ENCODE results near the gene MED26.

Gene MED26

DNA sequence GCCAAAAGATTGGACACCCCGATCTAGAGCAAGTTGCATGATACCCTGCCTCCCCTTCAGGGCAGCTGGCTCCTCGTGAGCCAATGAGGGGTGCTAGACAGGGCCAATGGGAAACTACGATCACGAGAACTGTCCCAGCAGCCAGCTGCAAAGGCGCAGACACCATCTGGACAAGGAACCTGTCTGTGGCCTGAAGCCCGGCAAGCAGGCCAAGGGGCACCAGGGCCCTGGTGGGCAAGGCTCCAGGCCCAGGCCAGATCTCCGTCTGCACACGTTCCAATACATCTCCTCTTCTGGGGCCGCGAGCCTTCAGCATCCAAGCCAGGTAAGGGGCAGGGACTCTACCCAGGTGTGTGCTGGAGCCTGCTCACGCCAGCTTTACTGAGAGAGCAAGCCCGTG, 20.2 kb downstream of the MED26 start:
- Histone ChIP-seq H3K4me1 (ENCODE audit: control insufficient read depth, insufficient read depth, low read length) (peaks cover 22% of the 10 kb centered on the region), H3K27ac (ENCODE audit: extremely low read depth, low read depth, low read length) (peak overlapping the region; percentile 37; the same call in 1 of the 2 replicates), H3K36me3 (ENCODE audit: control insufficient read depth in 2 of 2, insufficient read depth in 1 of 2, low read length in 2 of 2) (no peaks in the 10 kb centered on the region), H3K9me3 (ENCODE audit: control insufficient read depth, insufficient read depth, low read depth, low read length) (no peaks in the 10 kb centered on the region), H3K4me3 (ENCODE audit: low read depth, low read length) (no peak overlapping the region)
- ChIA-PET POLR2A (no interaction called here), CTCF (no interaction called here)
- no peak for TF ChIP-seq ZNF24 (tag by site-specific recombination; IDR thresholded peaks at IDR 0.05)
- no peak for TF ChIP-seq ZNF266 (tag by site-specific recombination; IDR thresholded peaks at IDR 0.05; ENCODE audit: low read depth)
- TF ChIP-seq ZNF621 (tag by site-specific recombination; IDR thresholded peaks at IDR 0.05) = no peak
- no peak for TF ChIP-seq FEZF1 (tag by site-specific recombination; IDR thresholded peaks at IDR 0.05)
- no peak for TF ChIP-seq ZNF248 (tag by site-specific recombination; IDR thresholded peaks at IDR 0.05)
- TF ChIP-seq, protein P1, sequence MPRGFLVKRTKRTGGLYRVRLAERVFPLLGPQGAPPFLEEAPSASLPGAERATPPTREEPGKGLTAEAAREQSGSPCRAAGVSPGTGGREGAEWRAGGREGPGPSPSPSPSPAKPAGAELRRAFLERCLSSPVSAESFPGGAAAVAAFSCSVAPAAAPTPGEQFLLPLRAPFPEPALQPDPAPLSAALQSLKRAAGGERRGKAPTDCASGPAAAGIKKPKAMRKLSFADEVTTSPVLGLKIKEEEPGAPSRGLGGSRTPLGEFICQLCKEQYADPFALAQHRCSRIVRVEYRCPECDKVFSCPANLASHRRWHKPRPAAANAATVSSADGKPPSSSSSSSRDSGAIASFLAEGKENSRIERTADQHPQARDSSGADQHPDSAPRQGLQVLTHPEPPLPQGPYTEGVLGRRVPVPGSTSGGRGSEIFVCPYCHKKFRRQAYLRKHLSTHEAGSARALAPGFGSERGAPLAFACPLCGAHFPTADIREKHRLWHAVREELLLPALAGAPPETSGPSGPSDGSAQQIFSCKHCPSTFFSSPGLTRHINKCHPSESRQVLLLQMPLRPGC (tag by site-specific recombination; IDR thresholded peaks at IDR 0.05) = no peak
- no peak for TF ChIP-seq KLF7 (tag by site-specific recombination; IDR thresholded peaks at IDR 0.05; ENCODE audit: borderline replicate concordance)
- no peak for TF ChIP-seq ZXDB (tag by site-specific recombination; IDR thresholded peaks at IDR 0.05)
- TF ChIP-seq, protein P2, sequence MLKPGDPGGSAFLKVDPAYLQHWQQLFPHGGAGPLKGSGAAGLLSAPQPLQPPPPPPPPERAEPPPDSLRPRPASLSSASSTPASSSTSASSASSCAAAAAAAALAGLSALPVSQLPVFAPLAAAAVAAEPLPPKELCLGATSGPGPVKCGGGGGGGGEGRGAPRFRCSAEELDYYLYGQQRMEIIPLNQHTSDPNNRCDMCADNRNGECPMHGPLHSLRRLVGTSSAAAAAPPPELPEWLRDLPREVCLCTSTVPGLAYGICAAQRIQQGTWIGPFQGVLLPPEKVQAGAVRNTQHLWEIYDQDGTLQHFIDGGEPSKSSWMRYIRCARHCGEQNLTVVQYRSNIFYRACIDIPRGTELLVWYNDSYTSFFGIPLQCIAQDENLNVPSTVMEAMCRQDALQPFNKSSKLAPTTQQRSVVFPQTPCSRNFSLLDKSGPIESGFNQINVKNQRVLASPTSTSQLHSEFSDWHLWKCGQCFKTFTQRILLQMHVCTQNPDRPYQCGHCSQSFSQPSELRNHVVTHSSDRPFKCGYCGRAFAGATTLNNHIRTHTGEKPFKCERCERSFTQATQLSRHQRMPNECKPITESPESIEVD (tag by site-specific recombination; IDR thresholded peaks at IDR 0.05) = no peak
- TF ChIP-seq, protein P3, sequence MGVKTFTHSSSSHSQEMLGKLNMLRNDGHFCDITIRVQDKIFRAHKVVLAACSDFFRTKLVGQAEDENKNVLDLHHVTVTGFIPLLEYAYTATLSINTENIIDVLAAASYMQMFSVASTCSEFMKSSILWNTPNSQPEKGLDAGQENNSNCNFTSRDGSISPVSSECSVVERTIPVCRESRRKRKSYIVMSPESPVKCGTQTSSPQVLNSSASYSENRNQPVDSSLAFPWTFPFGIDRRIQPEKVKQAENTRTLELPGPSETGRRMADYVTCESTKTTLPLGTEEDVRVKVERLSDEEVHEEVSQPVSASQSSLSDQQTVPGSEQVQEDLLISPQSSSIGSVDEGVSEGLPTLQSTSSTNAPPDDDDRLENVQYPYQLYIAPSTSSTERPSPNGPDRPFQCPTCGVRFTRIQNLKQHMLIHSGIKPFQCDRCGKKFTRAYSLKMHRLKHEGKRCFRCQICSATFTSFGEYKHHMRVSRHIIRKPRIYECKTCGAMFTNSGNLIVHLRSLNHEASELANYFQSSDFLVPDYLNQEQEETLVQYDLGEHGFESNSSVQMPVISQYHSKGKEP (tag by site-specific recombination; IDR thresholded peaks at IDR 0.05) = no peak
- no peak for TF ChIP-seq ZNF747 (tag by site-specific recombination; IDR thresholded peaks at IDR 0.05)
- TF ChIP-seq, protein P4, sequence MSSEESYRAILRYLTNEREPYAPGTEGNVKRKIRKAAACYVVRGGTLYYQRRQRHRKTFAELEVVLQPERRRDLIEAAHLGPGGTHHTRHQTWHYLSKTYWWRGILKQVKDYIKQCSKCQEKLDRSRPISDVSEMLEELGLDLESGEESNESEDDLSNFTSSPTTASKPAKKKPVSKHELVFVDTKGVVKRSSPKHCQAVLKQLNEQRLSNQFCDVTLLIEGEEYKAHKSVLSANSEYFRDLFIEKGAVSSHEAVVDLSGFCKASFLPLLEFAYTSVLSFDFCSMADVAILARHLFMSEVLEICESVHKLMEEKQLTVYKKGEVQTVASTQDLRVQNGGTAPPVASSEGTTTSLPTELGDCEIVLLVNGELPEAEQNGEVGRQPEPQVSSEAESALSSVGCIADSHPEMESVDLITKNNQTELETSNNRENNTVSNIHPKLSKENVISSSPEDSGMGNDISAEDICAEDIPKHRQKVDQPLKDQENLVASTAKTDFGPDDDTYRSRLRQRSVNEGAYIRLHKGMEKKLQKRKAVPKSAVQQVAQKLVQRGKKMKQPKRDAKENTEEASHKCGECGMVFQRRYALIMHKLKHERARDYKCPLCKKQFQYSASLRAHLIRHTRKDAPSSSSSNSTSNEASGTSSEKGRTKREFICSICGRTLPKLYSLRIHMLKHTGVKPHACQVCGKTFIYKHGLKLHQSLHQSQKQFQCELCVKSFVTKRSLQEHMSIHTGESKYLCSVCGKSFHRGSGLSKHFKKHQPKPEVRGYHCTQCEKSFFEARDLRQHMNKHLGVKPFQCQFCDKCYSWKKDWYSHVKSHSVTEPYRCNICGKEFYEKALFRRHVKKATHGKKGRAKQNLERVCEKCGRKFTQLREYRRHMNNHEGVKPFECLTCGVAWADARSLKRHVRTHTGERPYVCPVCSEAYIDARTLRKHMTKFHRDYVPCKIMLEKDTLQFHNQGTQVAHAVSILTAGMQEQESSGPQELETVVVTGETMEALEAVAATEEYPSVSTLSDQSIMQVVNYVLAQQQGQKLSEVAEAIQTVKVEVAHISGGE (tag by site-specific recombination; conservative IDR thresholded peaks at IDR 0.05; ENCODE audit: low read depth) = no peak
- no peak for TF ChIP-seq ZBTB8A (tag by site-specific recombination; IDR thresholded peaks at IDR 0.05)
- no peak for TF ChIP-seq ZFP41 (tag by site-specific recombination; IDR thresholded peaks at IDR 0.05; ENCODE audit: borderline replicate concordance)
- TF ChIP-seq ZNF776 (tag by site-specific recombination; IDR thresholded peaks at IDR 0.05; ENCODE audit: borderline replicate concordance) = no peak
- no peak for TF ChIP-seq ZFP37 (tag by site-specific recombination; IDR thresholded peaks at IDR 0.05)
- no peak for TF ChIP-seq ZNF510 (tag by site-specific recombination; IDR thresholded peaks at IDR 0.05; ENCODE audit: insufficient replicate concordance)
- TF ChIP-seq, protein P5, sequence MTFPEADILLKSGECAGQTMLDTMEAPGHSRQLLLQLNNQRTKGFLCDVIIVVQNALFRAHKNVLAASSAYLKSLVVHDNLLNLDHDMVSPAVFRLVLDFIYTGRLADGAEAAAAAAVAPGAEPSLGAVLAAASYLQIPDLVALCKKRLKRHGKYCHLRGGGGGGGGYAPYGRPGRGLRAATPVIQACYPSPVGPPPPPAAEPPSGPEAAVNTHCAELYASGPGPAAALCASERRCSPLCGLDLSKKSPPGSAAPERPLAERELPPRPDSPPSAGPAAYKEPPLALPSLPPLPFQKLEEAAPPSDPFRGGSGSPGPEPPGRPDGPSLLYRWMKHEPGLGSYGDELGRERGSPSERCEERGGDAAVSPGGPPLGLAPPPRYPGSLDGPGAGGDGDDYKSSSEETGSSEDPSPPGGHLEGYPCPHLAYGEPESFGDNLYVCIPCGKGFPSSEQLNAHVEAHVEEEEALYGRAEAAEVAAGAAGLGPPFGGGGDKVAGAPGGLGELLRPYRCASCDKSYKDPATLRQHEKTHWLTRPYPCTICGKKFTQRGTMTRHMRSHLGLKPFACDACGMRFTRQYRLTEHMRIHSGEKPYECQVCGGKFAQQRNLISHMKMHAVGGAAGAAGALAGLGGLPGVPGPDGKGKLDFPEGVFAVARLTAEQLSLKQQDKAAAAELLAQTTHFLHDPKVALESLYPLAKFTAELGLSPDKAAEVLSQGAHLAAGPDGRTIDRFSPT (tag by site-specific recombination; IDR thresholded peaks at IDR 0.05) = no peak

All from HEK293 (cell line).